Midbrain (tissue), 1 donor: ENCODE measurements around the gene STARD3.

ENCODE experiments used
- DNase-seq: peaks from one replicate; lab custom pipeline; 2025; lab: John Stamatoyannopoulos, UW

Gene STARD3

GRCh38 chr17:39621523-39622379 is 15.2 kb upstream of the STARD3 start:
- DNase-seq = peak; percentile 92

GRCh38 chr17:39622380-39623006 is 14.5 kb upstream of the STARD3 start:
- DNase-seq = no peak

GRCh38 chr17:39623356-39623950 is 13.5 kb upstream of the STARD3 start:
- DNase-seq = peak; percentile 88

GRCh38 chr17:39624313-39624712 is 12.6 kb upstream of the STARD3 start:
- no peak for DNase-seq

- no peak for DNase-seq
Observed at GRCh38 chr17:39625198-39625785, 11.7 kb upstream of the STARD3 start.

- peak; percentile 59 for DNase-seq
Observed at GRCh38 chr17:39626171-39627046, 10.5 kb upstream of the STARD3 start, which contains the start of gene PPP1R1B. Gene PPP1R1B, plus strand, starts transcription at chr17:39626952. Its CDS starts 441 bp downstream, at chr17:39627393.

GRCh38 chr17:39627047-39627711 is 9.8 kb upstream of the STARD3 start:
- DNase-seq = no peak

GRCh38 chr17:39627712-39628516 is 9.0 kb upstream of the STARD3 start:
- no peak for DNase-seq

- DNase-seq = no peak
Observed at GRCh38 chr17:39628655-39629493, 8.1 kb upstream of the STARD3 start.

- no peak for DNase-seq
Observed at GRCh38 chr17:39629494-39629880, 7.5 kb upstream of the STARD3 start.

- DNase-seq = no peak
Observed at GRCh38 chr17:39629898-39630297, 7.0 kb upstream of the STARD3 start.

- no peak for DNase-seq
Observed at GRCh38 chr17:39631403-39631802, 5.5 kb upstream of the STARD3 start.

- peak; percentile 70 for DNase-seq
Observed at GRCh38 chr17:39632153-39632941, 4.6 kb upstream of the STARD3 start.

GRCh38 chr17:39633570-39634183 is 3.3 kb upstream of the STARD3 start:
- no peak for DNase-seq

- peak; percentile 68 for DNase-seq
Observed at GRCh38 chr17:39634384-39634871, 2.5 kb upstream of the STARD3 start.

GRCh38 chr17:39635614-39636176 is 1.2 kb upstream of the STARD3 start:
- DNase-seq = no peak

- no peak for DNase-seq
Observed at GRCh38 chr17:39636587-39636926, 387 bp upstream of the STARD3 start.

- DNase-seq = no peak
Observed at GRCh38 chr17:39638317-39638716, 1.4 kb downstream of the STARD3 start.
